H1 (cell line): Measurements from ENCODE around the gene SLIT3. TPM values are rescaled to one million over a fixed set of nuclear protein-coding genes. Genes with fewer than 3 reads are reported as not detected.

ENCODE experiments used
- CTCF ChIA-PET: fragments of 300-600 bp; sonication (Branson Sonifier 250); formaldehyde crosslinking; loops from one replicate; lab custom pipeline; 2021; ENCODE audit not compliant: partially characterized antibody; lab: Charles Lee
- POLR2A ChIA-PET: fragments of 300-600 bp; sonication (Branson Sonifier 250); formaldehyde crosslinking; loops from one replicate; lab custom pipeline; 2021; ENCODE audit warnings: inconsistent platforms; ENCODE audit not compliant: partially characterized antibody; lab: Charles Lee
- DNase-seq, 2 experiments: peaks; one replicate each; pipeline versions ENCODE4 v3.0.0 to v3.0.0-alpha.2; 2010 to 2022; ENCODE audit warnings: low spot score in 2 of 2, low read depth in 1 of 2, mixed read lengths in 1 of 2
- FAIRE-seq: peaks from 2 replicates; lab custom pipeline; 2011; peaks lifted over from hg19 to GRCh38; lab: Jason Lieb, UNC
- H2AFZ ChIP-seq: 2 replicates; pipeline ENCODE4 v1.8.1; 2012; ENCODE audit warnings: low read length, inconsistent platforms
- H2AK5ac ChIP-seq: 2 replicates; pipeline ENCODE4 v1.6.1; 2013; ENCODE audit warnings: low read depth, low read length
- H2BK120ac ChIP-seq: replicated peaks from 2 replicates; pipeline ENCODE3; 2013; ENCODE audit warnings: low read depth, low read length, inconsistent platforms
- H2BK12ac ChIP-seq: 2 replicates; pipeline ENCODE4 v1.6.1; 2013; ENCODE audit warnings: low read depth, low read length
- H2BK15ac ChIP-seq: 2 replicates; pipeline ENCODE4 v1.6.1; 2013; ENCODE audit warnings: low read length
- H2BK20ac ChIP-seq: 2 replicates; pipeline ENCODE4 v1.6.1; 2013; ENCODE audit warnings: low read length
- H2BK5ac ChIP-seq: 2 replicates; pipeline ENCODE4 v1.6.1; 2013; ENCODE audit warnings: low read depth, low read length
- H3K14ac ChIP-seq: 2 replicates; pipeline ENCODE4 v1.6.1; 2013; ENCODE audit warnings: inconsistent platforms; ENCODE audit not compliant: insufficient read length
- H3K18ac ChIP-seq: 2 replicates; pipeline ENCODE4 v1.6.1; 2013; ENCODE audit warnings: low read length; ENCODE audit errors: extremely low read depth
- H3K23ac ChIP-seq: 2 replicates; pipeline ENCODE4 v1.6.1; 2013; ENCODE audit warnings: inconsistent platforms; ENCODE audit not compliant: insufficient read length
- H3K23me2 ChIP-seq: 2 replicates; pipeline ENCODE4 v1.6.1; 2013; ENCODE audit warnings: low read depth, low read length
- H3K27ac ChIP-seq: 2 replicates; pipeline ENCODE4 v1.6.1; 2011; ENCODE audit warnings: low read depth, low read length, inconsistent platforms
- H3K27me3 ChIP-seq, 4 experiments: replicated peaks in 1 of 4; 1 replicate in 1 of 4; 2 replicates in 3 of 4; pipeline versions ENCODE4 v1.6.1 to v1.8.1; 2011 to 2013; ENCODE audit warnings: low read length in 3 of 4, mild to moderate bottlenecking in 3 of 4, inconsistent platforms in 2 of 4, mixed read lengths in 2 of 4, moderate library complexity in 1 of 4; ENCODE audit not compliant: control insufficient read depth in 3 of 4, insufficient read depth in 3 of 4; ENCODE audit errors: extremely low read depth in 1 of 4
- H3K36me3 ChIP-seq, 4 experiments: 2 replicates each; pipeline versions ENCODE4 v1.6.1 to v1.8.1; 2011 to 2013; ENCODE audit warnings: mild to moderate bottlenecking in 4 of 4, low read length in 3 of 4, moderate library complexity in 2 of 4, control low read depth in 1 of 4, inconsistent platforms in 1 of 4; ENCODE audit not compliant: insufficient read depth in 4 of 4, control insufficient read depth in 2 of 4
- H3K4ac ChIP-seq: replicated peaks from 2 replicates; pipeline ENCODE3; 2013; ENCODE audit warnings: low read length, low read depth, mixed read lengths, inconsistent platforms; ENCODE audit not compliant: insufficient read length
- H3K4me1 ChIP-seq, 4 experiments: replicated peaks in 1 of 4; 1 replicate in 1 of 4; 2 replicates in 3 of 4; pipeline versions ENCODE4 v1.6.1 to v1.8.1; 2011 to 2013; ENCODE audit warnings: low read length in 3 of 4, inconsistent platforms in 2 of 4, mixed read lengths in 1 of 4; ENCODE audit not compliant: insufficient read depth in 4 of 4, control insufficient read depth in 3 of 4
- H3K4me2 ChIP-seq, 2 experiments: 2 replicates each; pipeline versions ENCODE4 v1.6.1 to v1.8.1; 2011 to 2013; ENCODE audit warnings: low read depth in 2 of 2, low read length in 2 of 2, control low read depth in 1 of 2, inconsistent platforms in 1 of 2, mild to moderate bottlenecking in 1 of 2; ENCODE audit not compliant: insufficient read depth in 1 of 2
- H3K4me3 ChIP-seq, 4 experiments: fragments of 200-600, 300-600 bp in 1 of 4; sonication (generic), shearing (Covaris generic), sonication (Bioruptor Twin) in 1 of 4; 2 replicates each; pipeline versions ENCODE4 v1.5.1 to v1.8.1; 2011 to 2016; ENCODE audit warnings: low read length in 4 of 4, low read depth in 3 of 4, control low read depth in 2 of 4, inconsistent platforms in 2 of 4, mild to moderate bottlenecking in 2 of 4, mixed read lengths in 1 of 4, moderate library complexity in 1 of 4; ENCODE audit not compliant: insufficient read depth in 2 of 4; ENCODE audit errors: extremely low read depth in 1 of 4
- H3K56ac ChIP-seq: replicated peaks from 2 replicates; pipeline ENCODE3; 2013; ENCODE audit warnings: low read depth, mild to moderate bottlenecking, mixed read lengths, low read length, inconsistent platforms; ENCODE audit not compliant: insufficient read length
- H3K79me1 ChIP-seq: 2 replicates; pipeline ENCODE4 v1.6.1; 2013; ENCODE audit warnings: low read depth, low read length, control low read depth
- H3K79me2 ChIP-seq, 2 experiments: 2 replicates each; pipeline versions ENCODE4 v1.6.1 to v1.8.1; 2012 to 2013; ENCODE audit warnings: low read length in 2 of 2, mild to moderate bottlenecking in 2 of 2, inconsistent platforms in 1 of 2; ENCODE audit not compliant: insufficient read depth in 2 of 2, control insufficient read depth in 1 of 2
- H3K9ac ChIP-seq, 4 experiments: replicated peaks in 1 of 4; 1 replicate in 1 of 4; 2 replicates in 3 of 4; pipeline versions ENCODE4 v1.6.1 to v1.8.1; 2011 to 2013; ENCODE audit warnings: low read depth in 3 of 4, low read length in 3 of 4, control low read depth in 2 of 4, mild to moderate bottlenecking in 2 of 4, moderate library complexity in 2 of 4, inconsistent platforms in 1 of 4; ENCODE audit errors: extremely low read depth in 1 of 4
- H3K9me3 ChIP-seq, 2 experiments: 2 replicates each; pipeline versions ENCODE4 v1.6.1 to v1.8.1; 2012 to 2013; ENCODE audit warnings: mild to moderate bottlenecking in 2 of 2, moderate library complexity in 2 of 2, control low read depth in 1 of 2, inconsistent platforms in 1 of 2, low read depth in 1 of 2, low read length in 1 of 2, mixed read lengths in 1 of 2; ENCODE audit not compliant: insufficient read depth in 2 of 2
- H4K20me1 ChIP-seq, 2 experiments: replicated peaks in 1 of 2; 2 replicates each; pipeline versions ENCODE3 to v1.8.1; 2011 to 2013; ENCODE audit warnings: inconsistent platforms in 2 of 2, low read length in 2 of 2, mild to moderate bottlenecking in 1 of 2; ENCODE audit not compliant: insufficient read depth in 2 of 2, control insufficient read depth in 1 of 2
- H4K5ac ChIP-seq: 2 replicates; pipeline ENCODE4 v1.6.1; 2013; ENCODE audit warnings: low read length, low read depth, mixed read lengths, inconsistent platforms; ENCODE audit not compliant: insufficient read length
- H4K8ac ChIP-seq: 2 replicates; pipeline ENCODE4 v1.8.0; 2013; ENCODE audit warnings: mild to moderate bottlenecking, moderate library complexity, low read length, inconsistent platforms; ENCODE audit not compliant: insufficient read depth; ENCODE audit errors: extremely low read depth
- H4K91ac ChIP-seq: replicated peaks from 2 replicates; pipeline ENCODE3; 2013; ENCODE audit warnings: low read length, mixed read lengths, inconsistent platforms; ENCODE audit not compliant: insufficient read length
- CREB1 ChIP-seq: IDR thresholded peaks from 2 replicates; pipeline ENCODE4 v1.6.1; 2012; ENCODE audit warnings: inconsistent platforms
- CTBP2 ChIP-seq: IDR thresholded peaks from 2 replicates; pipeline ENCODE4 v1.7.0; 2011; ENCODE audit warnings: borderline replicate concordance, mild to moderate bottlenecking, moderate library complexity, mixed read lengths, low read length; ENCODE audit not compliant: insufficient read depth, insufficient read length
- PHF8 ChIP-seq: fragments of 200-600 bp; sonication (generic); conservative IDR thresholded peaks from 2 replicates; pipeline ENCODE4 v1.7.1; 2012; ENCODE audit warnings: low read depth, mild to moderate bottlenecking, inconsistent platforms, low read length, moderate library complexity
- RXRA ChIP-seq: IDR thresholded peaks from 2 replicates; pipeline ENCODE4 v1.6.1; 2011; ENCODE audit warnings: low read depth, mild to moderate bottlenecking, low read length, moderate library complexity; ENCODE audit not compliant: insufficient read depth
- TEAD4 ChIP-seq: IDR thresholded peaks from 2 replicates; pipeline ENCODE4 v1.6.1; 2012; ENCODE audit warnings: low read depth, low read length, inconsistent platforms, mixed read lengths
- WGBS, 2 experiments: shearing (Covaris generic) in 1 of 2; methylation state at CpG; one replicate each; pipeline versions ENCODE4 v1.1.6 to v1.1.7; 2013 to 2015; ENCODE audit warnings: low lambda C conversion rate in 2 of 2, mixed read lengths in 2 of 2, inconsistent platforms in 1 of 2, low coverage in 1 of 2, missing lambda C conversion rate in 1 of 2; ENCODE audit not compliant: insufficient replicate concordance in 2 of 2, insufficient coverage in 1 of 2, insufficient read length in 1 of 2; ENCODE audit errors: extremely low coverage in 1 of 2, missing lambda C conversion rate in 1 of 2; 5-methylcytosine and 5-hydroxymethylcytosine counted together
- polyA plus RNA-seq, 7 experiments: library from polyadenylated mRNA; depleted of rRNA in 3 of 7; stranded (reverse) in 5 of 7; unstranded in 2 of 7; fragments of >200 nt in 5 of 7; fragments of 200-250 nt in 2 of 7; gene quantifications; 1 replicate in 5 of 7; 2 replicates in 1 of 7; 4 replicates in 1 of 7; pipeline versions ENCODE4 v1.2.1 to v1.2.3, GENCODE V29; 2011 to 2013; ENCODE audit warnings: missing spikeins in 2 of 7, mixed read lengths in 2 of 7
- total RNA-seq: library from RNA; stranded (reverse); fragmentation: NEBNext Ultra II Directional; extraction: Animal tissue kit (Norgen Biotek cat#: 25700); gene quantifications from 2 replicates; pipeline ENCODE4 v1.2.1, GENCODE V29; 2021

Gene SLIT3
- total and polyA plus RNA-seq, 2 of the 8 experiments (the other 6 are each of a cell fraction or from before 2014, with no cell fraction given): 1.1 to 1.2 TPM

GRCh38 chr5:168702511-168702910 lies 598.4 kb downstream of the SLIT3 start:
- Histone ChIP-seq H3K23me2 (peaks cover 2% of the 10 kb centered on the region; the same call in 1 of the 2 replicates), H2BK5ac (no peak overlapping the region), H3K9me3 (no peaks in the 10 kb centered on the region), H3K23ac (no peak overlapping the region), H2BK12ac (no peak overlapping the region), H3K4me1 (peaks cover 0 to 2% (median 0%) of the 10 kb centered on the region in 4 experiments; a peak in 1 of 7 replicates), H2BK120ac (no peak overlapping the region), H3K27me3 (no peaks in the 10 kb centered on the region), H3K4me2 (no peak overlapping the region), H4K20me1 (peaks cover 0 to 3% of the 10 kb centered on the region in 2 experiments), H3K79me1 (no peaks in the 10 kb centered on the region), H3K4me3 (no peak overlapping the region), H2AFZ (no peak overlapping the region), H3K14ac (no peak overlapping the region), H3K4ac (no peak overlapping the region), H3K36me3 (no peaks in the 10 kb centered on the region), H4K91ac (no peak overlapping the region), H4K8ac (no peak overlapping the region), H4K5ac (no peak overlapping the region), H2AK5ac (no peak overlapping the region), H3K9ac (no peak overlapping the region), H2BK15ac (no peak overlapping the region), H3K18ac (no peak overlapping the region), H3K56ac (no peak overlapping the region), H3K79me2 (no peaks in the 10 kb centered on the region), H3K27ac (no peak overlapping the region), H2BK20ac (no peak overlapping the region)
- CTCF ChIA-PET: interaction anchor here (0.8 kb wide), 1 partner anchor 244 kb away, joined by 3 read pairs; no protein-coding TSS in a partner anchor
- POLR2A ChIA-PET: no interaction called here
- no peak for DNase-seq
- FAIRE-seq: no peak
- WGBS, 2 experiments: 93% methylated on average over 2 of the region's 2 CpGs; no CpG with 5 or more reads in 1 of the 2 experiments
- TF ChIP-seq RXRA: no peak
- no peak for TF ChIP-seq CTBP2
- no peak for TF ChIP-seq TEAD4
- TF ChIP-seq CREB1: no peak
- TF ChIP-seq PHF8: no peak
